H1 (cell line): ENCODE measurements around the gene IFT27. TPM values are rescaled to one million over a fixed set of nuclear protein-coding genes. Genes with fewer than 3 reads are reported as not detected.

Experiments
- MAFK ChIP-seq: IDR thresholded peaks from 2 replicates; pipeline ENCODE4 v1.6.1; 2012; ENCODE audit warnings: low read depth, mild to moderate bottlenecking, improper control_type of control experiment, low read length
- RNF2 ChIP-seq: fragments of 200-900, 300-1000 bp; sonication (generic); IDR thresholded peaks from 2 replicates; pipeline ENCODE4 v1.7.1; 2016; ENCODE audit warnings: borderline replicate concordance, low read depth, mild to moderate bottlenecking, antibody characterized with exemption, low read length; ENCODE audit not compliant: poor library complexity, severe bottlenecking; ENCODE audit errors: missing control alignments
- RXRA ChIP-seq: IDR thresholded peaks from 2 replicates; pipeline ENCODE4 v1.6.1; 2011; ENCODE audit warnings: low read depth, mild to moderate bottlenecking, low read length, moderate library complexity; ENCODE audit not compliant: insufficient read depth
- polyA plus RNA-seq, 7 experiments: library from polyadenylated mRNA; depleted of rRNA in 3 of 7; stranded (reverse) in 5 of 7; unstranded in 2 of 7; fragments of >200 nt in 5 of 7; fragments of 200-250 nt in 2 of 7; gene quantifications; 1 replicate in 5 of 7; 2 replicates in 1 of 7; 4 replicates in 1 of 7; pipeline versions ENCODE4 v1.2.1 to v1.2.3, GENCODE V29; 2011 to 2013; ENCODE audit warnings: missing spikeins in 2 of 7, mixed read lengths in 2 of 7
- total RNA-seq: library from RNA; stranded (reverse); fragmentation: NEBNext Ultra II Directional; extraction: Animal tissue kit (Norgen Biotek cat#: 25700); gene quantifications from 2 replicates; pipeline ENCODE4 v1.2.1, GENCODE V29; 2021

IFT27 gene
- total and polyA plus RNA-seq, 2 of the 8 experiments (the other 6 are each of a cell fraction or from before 2014, with no cell fraction given), result 36.4 to 46.2 TPM

DNA sequence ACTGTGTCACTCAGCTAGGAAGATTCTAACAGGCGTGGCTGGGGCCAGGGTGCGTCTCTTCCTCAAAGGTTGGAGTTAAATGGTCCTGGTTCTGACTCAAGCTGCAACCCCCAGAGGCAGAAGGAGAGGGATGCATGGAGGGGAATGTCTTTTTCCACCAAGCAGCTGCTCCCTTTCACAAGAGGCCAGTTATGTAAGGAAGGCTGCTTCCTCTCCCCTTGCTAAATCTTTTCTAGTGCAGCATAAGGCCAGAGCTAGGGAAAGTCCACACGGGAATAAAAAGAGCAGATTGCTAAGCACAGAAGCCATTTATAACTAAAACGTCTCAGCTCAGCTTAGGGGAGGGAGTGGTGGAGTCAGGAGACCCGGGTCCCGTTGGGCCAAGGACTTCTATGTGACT lies 30.9 kb upstream of the IFT27 start (continued):
- no peak for TF ChIP-seq RNF2
- no peak for TF ChIP-seq RXRA
- TF ChIP-seq MAFK, result no peak
- TF ChIP-seq, all 59 proteins: peak for 0
